MM.1S (cell line): Measurements from ENCODE around the gene LPAR5.

ENCODE experiments used
- DNase-seq: peaks from one replicate; pipeline ENCODE4 v3.0.0-alpha.2; 2015
- H2AFZ ChIP-seq: fragments of 300-600 bp; sonication (generic); 2 replicates; pipeline ENCODE4 v1.6.0; 2016; ENCODE audit warnings: antibody characterized with exemption, low read length
- H3F3A ChIP-seq: fragments of 300-600 bp; sonication (generic); 2 replicates; pipeline ENCODE4 v1.6.1; 2016; ENCODE audit warnings: mild to moderate bottlenecking, antibody characterized with exemption, low read length, moderate library complexity, mixed read lengths; ENCODE audit not compliant: insufficient read depth
- H3K27ac ChIP-seq: fragments of 300-600 bp; sonication (generic); 2 replicates; pipeline ENCODE4 v1.5.1; 2016; ENCODE audit warnings: mild to moderate bottlenecking, low read length
- H3K27me3 ChIP-seq: fragments of 300-600 bp; sonication (generic); replicated peaks from 2 replicates; pipeline ENCODE4 v1.6.0; 2016; ENCODE audit warnings: low read length; ENCODE audit not compliant: insufficient read depth
- H3K36me3 ChIP-seq: fragments of 300-600 bp; sonication (generic); replicated peaks from 2 replicates; pipeline ENCODE4 v1.6.1; 2016; ENCODE audit warnings: mild to moderate bottlenecking, low read length, mixed read lengths; ENCODE audit not compliant: insufficient read depth
- H3K4me1 ChIP-seq: fragments of 300-600 bp; sonication (generic); 2 replicates; pipeline ENCODE4 v1.6.1; 2016; ENCODE audit warnings: low read length, mixed read lengths
- H3K4me2 ChIP-seq: fragments of 300-600 bp; sonication (generic); 2 replicates; pipeline ENCODE4 v1.6.0; 2016; ENCODE audit warnings: low read depth, low read length
- H3K4me3 ChIP-seq: fragments of 300-600 bp; sonication (generic); 2 replicates; pipeline ENCODE4 v1.5.1; 2016; ENCODE audit warnings: low read length, mixed read lengths
- H3K79me2 ChIP-seq: fragments of 300-600 bp; sonication (generic); 2 replicates; pipeline ENCODE4 v1.6.1; 2016; ENCODE audit warnings: mixed run types, low read length, mixed read lengths
- H3K9ac ChIP-seq: fragments of 300-600 bp; sonication (generic); 2 replicates; pipeline ENCODE4 v1.6.1; 2016; ENCODE audit warnings: low read length, mixed read lengths
- H3K9me2 ChIP-seq: fragments of 300-600 bp; sonication (generic); replicated peaks from 2 replicates; pipeline ENCODE4 v1.6.1; 2016; ENCODE audit warnings: mild to moderate bottlenecking, low read length, mixed read lengths; ENCODE audit not compliant: insufficient read depth
- H3K9me3 ChIP-seq: fragments of 300-600 bp; sonication (generic); replicated peaks from 2 replicates; pipeline ENCODE4 v1.6.1; 2016; ENCODE audit warnings: mild to moderate bottlenecking, low read length, mixed read lengths; ENCODE audit not compliant: insufficient read depth
- H4K20me1 ChIP-seq: fragments of 300-600 bp; sonication (generic); 2 replicates; pipeline ENCODE4 v1.6.1; 2016; ENCODE audit warnings: mild to moderate bottlenecking, low read length, moderate library complexity, mixed read lengths; ENCODE audit not compliant: insufficient read depth
- EZH2 ChIP-seq: fragments of 300-600 bp; sonication (generic); optimal IDR thresholded peaks from 2 replicates; pipeline ENCODE3; 2017; ENCODE audit warnings: low read depth, mild to moderate bottlenecking, antibody characterized with exemption, low read length, mixed read lengths
- EZH2phosphoT487 ChIP-seq: fragments of 300-600 bp; sonication (generic); IDR thresholded peaks from 2 replicates; pipeline ENCODE4 v1.6.1; 2018; ENCODE audit warnings: antibody characterized with exemption, low read length
- TF ChIP-seq, protein P1 (sequence below): fragments of 300-600 bp; sonication (generic); IDR thresholded peaks from 2 replicates; pipeline ENCODE4 v1.5.1; 2016; ENCODE audit warnings: antibody characterized with exemption, low read length, mixed read lengths

The LPAR5 gene

DNA sequence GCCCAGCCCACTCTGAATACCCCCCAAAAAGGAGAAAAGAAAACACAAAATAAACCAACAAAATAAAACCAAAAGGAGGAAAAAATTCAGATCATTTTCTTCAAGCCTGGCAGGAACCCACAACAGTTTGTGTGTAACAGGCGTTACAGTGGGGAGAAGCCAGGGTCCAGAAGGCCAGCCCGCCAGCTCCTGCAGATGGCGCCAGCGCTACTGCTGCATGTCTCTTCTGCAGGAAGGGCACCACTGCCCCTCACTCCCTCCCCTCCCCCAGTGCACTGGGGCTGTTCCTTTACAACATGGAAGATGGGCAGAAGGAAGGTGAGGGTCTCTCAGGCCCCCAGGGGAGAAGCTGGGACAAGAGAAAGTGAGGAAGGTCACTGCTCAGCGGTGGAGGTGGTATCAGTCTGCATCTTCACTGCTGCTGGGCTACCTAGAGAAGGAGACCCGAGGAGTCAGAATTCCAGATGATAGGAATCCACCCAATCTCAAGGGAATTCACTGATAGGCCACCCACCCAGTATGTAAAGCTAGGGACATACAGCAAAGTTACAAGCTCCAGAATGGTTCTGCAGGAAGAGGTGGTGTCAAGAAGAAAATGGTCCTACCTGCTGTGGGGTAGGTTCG, 65.4 kb downstream of the LPAR5 start:
- Histone ChIP-seq H3K4me1 (no peaks in the 10 kb centered on the region), H3K9ac (no peak overlapping the region), H4K20me1 (no peaks in the 10 kb centered on the region), H3K4me2 (no peak overlapping the region), H3K27me3 (no peaks in the 10 kb centered on the region), H2AFZ (no peak overlapping the region), H3F3A (peaks cover 25% of the 10 kb centered on the region; the same call in 1 of the 2 replicates), H3K4me3 (no peak overlapping the region), H3K27ac (no peak overlapping the region), H3K9me2 (no peaks in the 10 kb centered on the region), H3K36me3 (peaks cover 12% of the 10 kb centered on the region), H3K79me2 (peaks cover 27% of the 10 kb centered on the region), H3K9me3 (no peaks in the 10 kb centered on the region)
- TF ChIP-seq, protein P1, sequence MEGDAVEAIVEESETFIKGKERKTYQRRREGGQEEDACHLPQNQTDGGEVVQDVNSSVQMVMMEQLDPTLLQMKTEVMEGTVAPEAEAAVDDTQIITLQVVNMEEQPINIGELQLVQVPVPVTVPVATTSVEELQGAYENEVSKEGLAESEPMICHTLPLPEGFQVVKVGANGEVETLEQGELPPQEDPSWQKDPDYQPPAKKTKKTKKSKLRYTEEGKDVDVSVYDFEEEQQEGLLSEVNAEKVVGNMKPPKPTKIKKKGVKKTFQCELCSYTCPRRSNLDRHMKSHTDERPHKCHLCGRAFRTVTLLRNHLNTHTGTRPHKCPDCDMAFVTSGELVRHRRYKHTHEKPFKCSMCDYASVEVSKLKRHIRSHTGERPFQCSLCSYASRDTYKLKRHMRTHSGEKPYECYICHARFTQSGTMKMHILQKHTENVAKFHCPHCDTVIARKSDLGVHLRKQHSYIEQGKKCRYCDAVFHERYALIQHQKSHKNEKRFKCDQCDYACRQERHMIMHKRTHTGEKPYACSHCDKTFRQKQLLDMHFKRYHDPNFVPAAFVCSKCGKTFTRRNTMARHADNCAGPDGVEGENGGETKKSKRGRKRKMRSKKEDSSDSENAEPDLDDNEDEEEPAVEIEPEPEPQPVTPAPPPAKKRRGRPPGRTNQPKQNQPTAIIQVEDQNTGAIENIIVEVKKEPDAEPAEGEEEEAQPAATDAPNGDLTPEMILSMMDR: peak; percentile 49
- TF ChIP-seq EZH2phosphoT487: no peak
- TF ChIP-seq EZH2: no peak
- DNase-seq: peak; percentile 42

DNA sequence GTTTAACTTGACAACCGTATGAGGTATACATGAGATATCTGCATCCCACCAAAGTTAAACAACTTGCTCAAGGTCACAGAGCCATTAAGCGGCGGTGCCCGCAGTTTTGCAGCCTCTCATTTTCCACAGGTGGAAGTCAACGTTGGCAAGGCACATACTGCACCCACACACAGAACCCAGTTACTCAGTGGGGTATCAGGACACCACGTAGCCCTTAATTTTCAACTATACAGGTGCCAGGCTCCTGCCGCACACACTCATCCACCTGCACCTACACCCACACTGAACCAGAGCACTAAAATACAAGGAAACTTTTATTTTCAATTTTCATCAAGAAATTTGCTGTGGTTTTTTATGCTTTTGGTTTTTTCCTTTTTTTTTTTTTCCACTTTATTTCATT, 66.0 kb downstream of the LPAR5 start:
- Histone ChIP-seq H3K9ac (no peak overlapping the region), H3K4me2 (no peak overlapping the region), H3K79me2 (peaks cover 33% of the 10 kb centered on the region), H3K27me3 (no peaks in the 10 kb centered on the region), H3K4me3 (no peak overlapping the region), H3K9me3 (no peaks in the 10 kb centered on the region), H3K36me3 (peaks cover 12% of the 10 kb centered on the region), H3K27ac (no peak overlapping the region), H3K4me1 (no peaks in the 10 kb centered on the region), H2AFZ (no peak overlapping the region), H3F3A (peaks cover 25% of the 10 kb centered on the region; the same call in 1 of the 2 replicates), H4K20me1 (no peaks in the 10 kb centered on the region), H3K9me2 (no peaks in the 10 kb centered on the region)
- TF ChIP-seq, protein P1: no peak
- TF ChIP-seq EZH2phosphoT487 (no peak), EZH2 (no peak)
- no peak for DNase-seq

DNA sequence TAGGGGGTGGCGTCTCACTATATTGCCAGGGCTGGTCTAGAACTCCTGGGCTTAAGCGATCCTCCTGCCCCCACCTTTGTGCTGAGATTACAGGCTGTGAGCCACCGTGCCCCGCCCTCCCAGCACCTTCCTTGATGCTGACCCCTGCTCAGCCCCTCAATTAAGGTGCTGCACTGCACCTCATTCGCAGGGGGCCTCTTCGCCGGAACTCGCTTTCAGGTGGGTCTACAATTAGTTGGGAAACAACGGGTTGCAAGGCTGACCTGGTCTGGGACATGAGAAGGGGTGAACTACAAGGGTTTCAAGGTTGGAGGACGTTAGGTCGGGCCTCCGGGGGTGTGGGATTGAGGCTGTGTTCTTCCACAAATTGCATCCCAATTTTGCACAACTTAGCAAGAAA, 66.4 kb downstream of the LPAR5 start:
- Histone ChIP-seq H3K9ac (no peak overlapping the region), H3K4me2 (no peak overlapping the region), H2AFZ (no peak overlapping the region), H3K4me1 (no peaks in the 10 kb centered on the region), H3K79me2 (peaks cover 35% of the 10 kb centered on the region), H3K4me3 (no peak overlapping the region), H3K36me3 (peaks cover 8% of the 10 kb centered on the region), H3K9me3 (no peaks in the 10 kb centered on the region), H3K9me2 (no peaks in the 10 kb centered on the region), H4K20me1 (no peaks in the 10 kb centered on the region), H3K27me3 (no peaks in the 10 kb centered on the region), H3K27ac (no peak overlapping the region), H3F3A (peaks cover 21% of the 10 kb centered on the region; the same call in 1 of the 2 replicates)
- TF ChIP-seq, protein P1: no peak
- TF ChIP-seq EZH2 (no peak), EZH2phosphoT487 (no peak)
- DNase-seq: no peak
